Ascending aorta (tissue), 2 donors: ENCODE measurements around the gene FDX2. TPM values are rescaled to one million over a fixed set of nuclear protein-coding genes. Genes with fewer than 3 reads are reported as not detected.

ENCODE experiments used
- DNase-seq, 2 donors: peaks; one replicate each; pipeline ENCODE4 v3.0.0-alpha.2; 2019; ENCODE audit warnings: low spot score in 2 of 2
- H3K27ac ChIP-seq, 2 donors: fragments of 200-600 bp; sonication (generic); one replicate each; pipeline ENCODE4 v1.5.1; 2016 to 2017; ENCODE audit warnings: mild to moderate bottlenecking in 1 of 2
- H3K27me3 ChIP-seq: fragments of 200-600 bp; sonication (generic); one replicate; pipeline ENCODE4 v1.5.1; 2017
- H3K36me3 ChIP-seq, 2 donors: fragments of 200-600 bp; sonication (generic); one replicate each; pipeline ENCODE4 v1.5.1; 2016
- H3K4me1 ChIP-seq, 2 donors: fragments of 200-600 bp; sonication (generic); one replicate each; pipeline ENCODE4 v1.5.1; 2016 to 2017; ENCODE audit warnings: mild to moderate bottlenecking in 1 of 2
- H3K4me3 ChIP-seq, 2 donors: fragments of 200-600 bp; sonication (generic); one replicate each; pipeline ENCODE4 v1.5.1; 2016 to 2017; ENCODE audit warnings: mild to moderate bottlenecking in 1 of 2
- H3K9me3 ChIP-seq, 2 donors: fragments of 200-600 bp; sonication (generic); one replicate each; pipeline ENCODE4 v1.5.1; 2016
- intact Hi-C: fragments of 100-400 bp; cut with DNase I; formaldehyde crosslinking; loops from one replicate; pipeline ENCODE4 v1.15.1; 2023
- total RNA-seq: library from RNA; depleted of rRNA; stranded (reverse); fragments of >200 nt; gene quantifications from one replicate; pipeline ENCODE4 v1.1.0, GENCODE V29; 2016
- TF ChIP-seq, protein P1 (sequence below), 3 experiments: fragments of 200-600 bp in 2 of 3; fragments of 450-650 bp in 1 of 3; sonication (generic) in 2 of 3; IDR thresholded peaks; one replicate each; pipeline ENCODE4 v1.5.1; 2016 to 2019; ENCODE audit warnings: antibody characterized with exemption in 3 of 3, mild to moderate bottlenecking in 1 of 3, moderate library complexity in 1 of 3

FDX2 gene
- 16.8 TPM for total RNA-seq

DNA sequence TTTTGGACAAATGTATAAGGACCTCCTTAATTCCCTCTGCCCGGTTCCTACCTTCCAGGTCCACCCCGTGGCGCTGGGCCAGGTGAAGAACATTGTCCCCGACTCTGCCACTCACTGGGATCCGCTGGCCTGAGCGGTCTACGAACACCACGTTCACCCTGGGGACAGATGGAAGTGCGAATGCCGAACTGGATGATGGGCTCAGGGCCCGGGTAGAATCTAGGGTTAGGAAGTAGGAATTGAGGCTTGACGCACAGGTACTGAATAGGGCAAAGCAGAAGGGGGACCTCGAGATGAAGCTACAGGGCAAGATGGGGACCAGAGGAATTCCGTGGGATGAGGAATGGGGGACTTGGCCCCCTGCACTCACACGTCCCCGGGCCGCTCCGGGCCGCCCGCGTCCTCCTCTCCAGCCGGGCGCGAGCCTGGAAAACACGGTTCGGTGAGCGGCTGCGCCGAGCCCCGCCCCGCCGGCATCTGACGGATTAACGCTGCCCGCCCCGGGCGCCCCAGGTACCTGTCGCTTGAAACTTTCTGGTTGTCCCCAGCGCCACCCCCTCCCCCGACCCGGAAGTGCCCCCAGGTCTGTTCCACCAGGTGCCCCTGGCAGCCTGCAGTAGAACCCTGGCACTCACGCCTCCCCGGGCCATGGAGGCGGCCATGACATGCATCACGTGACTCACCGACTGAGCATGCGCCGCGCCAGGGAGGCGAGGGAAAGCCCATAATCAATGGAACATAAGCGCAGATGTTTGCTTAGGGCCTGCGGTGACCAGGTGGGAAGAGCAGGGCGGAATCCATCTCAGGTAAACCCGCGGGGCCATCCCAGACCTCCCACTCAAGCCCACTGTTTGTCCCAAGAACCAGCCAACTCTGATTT lies at the start of gene FDX2:
Gene FDX2, minus strand, starts transcription at position 681 of the 880 bp plus-strand sequence. Its CDS starts 19 bp downstream, at position 662.
- peak in 1 of 2 donors; percentile 92 for DNase-seq
- Histone ChIP-seq H3K27me3 (no peaks in the 10 kb centered on the region), H3K36me3 (peaks cover 32 to 39% of the 10 kb centered on the region in 2 donors), H3K4me3 (peak within 1 kb of the TSS; percentile 88 to 93), H3K4me1 (peaks cover 0 to 6% of the 10 kb centered on the region in 2 donors), H3K9me3 (no peaks in the 10 kb centered on the region), H3K27ac (no peak within 1 kb of the TSS)
- TF ChIP-seq, protein P1, sequence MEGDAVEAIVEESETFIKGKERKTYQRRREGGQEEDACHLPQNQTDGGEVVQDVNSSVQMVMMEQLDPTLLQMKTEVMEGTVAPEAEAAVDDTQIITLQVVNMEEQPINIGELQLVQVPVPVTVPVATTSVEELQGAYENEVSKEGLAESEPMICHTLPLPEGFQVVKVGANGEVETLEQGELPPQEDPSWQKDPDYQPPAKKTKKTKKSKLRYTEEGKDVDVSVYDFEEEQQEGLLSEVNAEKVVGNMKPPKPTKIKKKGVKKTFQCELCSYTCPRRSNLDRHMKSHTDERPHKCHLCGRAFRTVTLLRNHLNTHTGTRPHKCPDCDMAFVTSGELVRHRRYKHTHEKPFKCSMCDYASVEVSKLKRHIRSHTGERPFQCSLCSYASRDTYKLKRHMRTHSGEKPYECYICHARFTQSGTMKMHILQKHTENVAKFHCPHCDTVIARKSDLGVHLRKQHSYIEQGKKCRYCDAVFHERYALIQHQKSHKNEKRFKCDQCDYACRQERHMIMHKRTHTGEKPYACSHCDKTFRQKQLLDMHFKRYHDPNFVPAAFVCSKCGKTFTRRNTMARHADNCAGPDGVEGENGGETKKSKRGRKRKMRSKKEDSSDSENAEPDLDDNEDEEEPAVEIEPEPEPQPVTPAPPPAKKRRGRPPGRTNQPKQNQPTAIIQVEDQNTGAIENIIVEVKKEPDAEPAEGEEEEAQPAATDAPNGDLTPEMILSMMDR (IDR thresholded peaks at IDR 0.05) = peak in 1 of 3 experiments; percentile 4
- intact Hi-C loops = loop anchor here (5.0 kb wide), 1 partner anchor 67 kb away; the partner anchor contains the start of gene TYK2

- Histone ChIP-seq H3K27me3 (no peaks in the 10 kb centered on the region), H3K4me3 (no peak overlapping the region), H3K9me3 (no peaks in the 10 kb centered on the region), H3K36me3 (peaks cover 73 to 88% of the 10 kb centered on the region in 2 donors), H3K27ac (no peak overlapping the region), H3K4me1 (no peaks in the 10 kb centered on the region)
- intact Hi-C loops = no loop called here
- TF ChIP-seq, protein P1 (IDR thresholded peaks at IDR 0.05) = no peak
- DNase-seq = no peak
Measured at GRCh38 chr19:10365518-10365917, 49.7 kb upstream of the FDX2 start.

GRCh38 chr19:10364644-10365043 lies 48.8 kb upstream of the FDX2 start:
- DNase-seq = no peak
- TF ChIP-seq, protein P1 (IDR thresholded peaks at IDR 0.05) = no peak
- Histone ChIP-seq H3K36me3 (peaks cover 71 to 91% of the 10 kb centered on the region in 2 donors), H3K27me3 (no peaks in the 10 kb centered on the region), H3K4me3 (no peak overlapping the region), H3K4me1 (no peaks in the 10 kb centered on the region), H3K27ac (no peak overlapping the region), H3K9me3 (no peaks in the 10 kb centered on the region)
- intact Hi-C loops = no loop called here

GRCh38 chr19:10363789-10364281 lies 48.0 kb upstream of the FDX2 start:
- H3K36me3 ChIP-seq = peaks cover 73 to 89% of the 10 kb centered on the region in 2 donors
- no peaks in the 10 kb centered on the region for H3K9me3 ChIP-seq
- DNase-seq = no peak
- H3K4me1 ChIP-seq = no peaks in the 10 kb centered on the region
- no peak overlapping the region for H3K27ac ChIP-seq
- H3K27me3 ChIP-seq = no peaks in the 10 kb centered on the region
- H3K4me3 ChIP-seq = no peak overlapping the region
- intact Hi-C loops = no loop called here
- TF ChIP-seq, protein P1 (IDR thresholded peaks at IDR 0.05) = no peak

DNA sequence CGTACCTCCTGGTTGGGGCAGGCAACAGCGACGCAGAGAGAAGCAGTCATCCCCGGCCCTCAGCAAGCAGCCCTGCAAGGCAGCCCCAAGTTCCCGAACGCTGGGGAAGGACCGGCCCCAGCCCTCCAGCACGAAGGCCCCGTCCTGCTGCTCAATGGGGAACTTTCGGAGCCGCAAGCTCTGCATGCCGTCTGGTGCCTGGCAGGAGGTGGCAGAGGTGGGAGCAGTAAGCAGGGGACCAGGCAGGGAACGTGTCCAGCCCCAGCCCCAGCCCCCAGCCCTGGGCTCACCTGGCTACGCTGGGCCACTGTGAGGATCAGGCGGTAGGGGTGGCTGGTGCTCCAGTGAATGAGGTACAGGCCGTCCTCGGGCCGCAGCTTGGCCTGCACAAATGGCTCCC lies 46.4 kb upstream of the FDX2 start:
- H3K36me3 ChIP-seq = peaks cover 70 to 88% of the 10 kb centered on the region in 2 donors
- no peak overlapping the region for H3K27ac ChIP-seq
- TF ChIP-seq, protein P1 (IDR thresholded peaks at IDR 0.05) = no peak
- intact Hi-C loops = no loop called here
- no peaks in the 10 kb centered on the region for H3K27me3 ChIP-seq
- H3K4me1 ChIP-seq = no peaks in the 10 kb centered on the region
- DNase-seq = no peak
- no peak overlapping the region for H3K4me3 ChIP-seq
- H3K9me3 ChIP-seq = no peaks in the 10 kb centered on the region
